Stromal cell of bone marrow (primary cell): ENCODE results near the gene LAMC1.

Source experiments
- DNase-seq: peaks from one replicate; pipeline ENCODE4 v3.0.0-alpha.2; 2012; ENCODE audit warnings: low read depth

The LAMC1 gene

GRCh38 chr1:183021405-183022201 lies 1.6 kb upstream of the LAMC1 start:
- DNase-seq: no peak

DNA sequence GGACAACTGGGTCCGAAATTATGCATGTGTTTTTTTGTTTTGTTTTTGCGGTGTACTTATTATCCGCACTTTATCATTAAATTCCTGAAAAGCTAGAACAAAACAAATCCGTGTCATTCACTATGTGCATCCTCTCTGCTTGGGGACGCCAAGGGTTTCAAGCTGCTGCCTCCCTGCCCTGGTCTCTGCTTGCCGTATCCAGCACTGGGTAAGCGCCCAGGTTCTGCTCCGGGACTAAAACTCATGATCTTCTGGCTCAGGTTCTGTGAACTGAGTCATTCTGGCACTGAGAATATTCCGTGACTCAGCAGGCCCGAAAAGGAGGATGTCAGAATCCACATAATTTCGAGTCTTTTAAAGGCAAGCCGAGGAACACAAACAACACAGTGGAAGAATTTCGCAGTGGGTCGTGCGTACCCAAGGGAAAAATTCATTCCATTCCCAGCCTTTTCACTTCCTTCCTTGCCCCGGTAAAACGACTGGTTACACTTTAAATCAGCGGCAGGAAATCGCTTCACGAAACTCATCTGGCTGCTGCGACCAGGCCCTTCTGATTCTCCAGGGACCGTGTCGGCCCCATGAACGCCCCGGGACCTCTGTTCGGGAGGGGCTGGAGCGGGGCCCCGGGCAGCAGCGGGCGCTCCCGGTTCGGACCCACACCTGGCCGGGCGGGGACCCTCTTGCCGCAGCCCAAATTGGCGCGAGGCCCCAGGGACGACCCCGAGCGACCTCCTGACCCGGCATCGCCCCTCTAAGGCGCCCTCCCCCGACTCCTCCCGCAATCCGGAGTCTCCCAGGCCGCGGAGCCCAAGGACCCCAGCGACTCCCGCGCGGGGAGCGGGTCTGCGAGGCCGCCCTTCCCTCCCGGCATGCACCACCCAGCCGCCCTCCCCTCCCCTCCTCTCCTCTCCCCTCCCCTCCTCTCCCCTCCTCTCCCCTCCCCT lies 746 bp upstream of the LAMC1 start:
- DNase-seq: peak; percentile 99

- no peak for DNase-seq
These were observed 539 bp downstream of the LAMC1 start for GRCh38 chr1:183023601-183024316.

DNA sequence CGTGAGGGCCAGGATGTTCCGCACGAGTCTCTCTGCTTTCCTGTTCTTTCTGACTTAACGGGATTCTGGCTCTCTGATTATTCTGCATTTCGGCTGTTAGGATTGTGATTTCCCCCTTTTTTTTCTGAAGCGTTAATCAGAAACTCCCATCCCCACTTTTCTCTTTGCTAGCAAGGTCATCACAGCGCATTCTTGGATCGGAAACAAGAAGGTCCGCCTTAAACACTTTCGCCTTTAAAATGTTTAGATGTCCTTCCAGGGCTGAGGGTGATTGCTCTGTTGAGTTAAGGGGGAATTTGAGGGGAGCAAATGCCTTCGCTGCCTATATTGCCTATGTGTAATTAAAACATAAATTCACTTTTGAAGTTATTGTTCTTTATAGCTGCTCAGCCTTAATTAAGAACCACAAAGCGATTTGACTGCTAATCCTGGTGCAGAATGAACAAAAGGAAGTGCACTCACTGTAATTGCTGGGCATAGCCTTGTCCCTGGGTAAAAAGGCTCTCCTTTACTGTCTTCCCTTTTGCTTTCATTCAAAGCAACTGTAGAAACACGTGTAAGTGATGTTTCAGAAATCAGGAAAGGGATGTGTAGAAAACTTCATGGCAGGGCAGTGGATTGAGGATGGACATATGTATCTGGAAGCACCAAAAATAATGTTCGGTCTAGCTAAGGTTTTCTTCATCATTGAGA lies 1.2 kb downstream of the LAMC1 start:
- DNase-seq: no peak

DNA sequence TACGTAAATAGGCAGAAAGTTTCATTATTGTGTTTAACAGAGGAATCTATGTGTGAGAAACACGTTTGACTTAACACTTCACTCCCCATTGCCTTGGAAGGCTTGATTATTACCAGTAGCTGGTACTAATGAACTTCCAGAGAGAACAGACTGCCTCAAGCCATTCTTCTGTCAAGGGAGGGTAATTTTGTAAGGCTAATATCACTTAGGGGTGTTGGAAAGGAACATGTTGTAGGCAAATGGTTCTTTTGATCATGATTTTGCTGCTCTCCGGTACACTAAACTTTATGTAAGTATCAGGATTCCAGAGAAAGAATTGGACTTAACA lies 1.8 kb downstream of the LAMC1 start:
- no peak for DNase-seq

DNA sequence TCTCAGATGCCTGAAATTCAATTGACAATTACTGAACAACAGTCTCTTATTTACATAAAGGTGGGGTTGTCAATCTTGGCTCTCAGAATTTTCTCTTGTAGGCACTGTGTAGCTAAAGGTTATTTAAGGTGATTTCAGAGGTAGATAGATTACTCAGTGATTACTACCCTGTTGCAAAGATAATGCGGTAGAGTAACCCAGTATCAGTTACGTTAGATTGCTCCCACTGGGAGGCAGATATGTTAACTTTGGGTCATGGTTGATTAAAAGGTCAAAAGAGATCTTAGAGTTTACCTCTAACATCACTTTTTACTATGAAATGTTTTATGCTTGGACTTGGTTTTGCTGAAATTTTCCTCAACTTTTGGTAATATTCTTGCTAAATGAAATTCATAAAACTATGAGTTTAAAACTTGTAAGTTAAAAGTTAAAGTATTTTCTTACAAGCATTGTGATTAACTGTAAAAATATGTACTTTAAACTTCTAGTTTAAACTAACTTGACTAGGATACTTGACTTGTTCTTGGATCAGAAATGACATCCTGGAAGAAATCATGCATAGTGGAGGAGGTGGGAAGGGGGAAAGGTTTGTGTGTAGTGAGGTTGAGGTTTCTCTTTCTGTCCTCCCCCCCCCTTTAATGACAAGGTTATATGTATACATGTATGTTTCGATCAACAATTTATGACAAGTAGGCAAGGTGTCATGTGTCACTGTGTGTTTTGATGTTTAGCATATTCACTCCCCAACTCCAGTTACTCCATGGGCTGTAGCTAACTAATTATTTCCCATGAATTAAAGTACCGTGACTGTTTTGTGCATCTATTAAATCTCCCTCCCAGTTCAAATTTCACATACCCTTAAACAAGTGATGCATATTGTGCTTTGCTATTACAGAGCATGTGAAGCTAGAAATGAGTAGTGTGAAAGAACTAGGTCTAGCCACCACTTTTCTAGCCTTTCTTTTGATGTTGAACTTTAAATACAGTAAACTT lies 2.9 kb downstream of the LAMC1 start:
- DNase-seq: no peak

DNA sequence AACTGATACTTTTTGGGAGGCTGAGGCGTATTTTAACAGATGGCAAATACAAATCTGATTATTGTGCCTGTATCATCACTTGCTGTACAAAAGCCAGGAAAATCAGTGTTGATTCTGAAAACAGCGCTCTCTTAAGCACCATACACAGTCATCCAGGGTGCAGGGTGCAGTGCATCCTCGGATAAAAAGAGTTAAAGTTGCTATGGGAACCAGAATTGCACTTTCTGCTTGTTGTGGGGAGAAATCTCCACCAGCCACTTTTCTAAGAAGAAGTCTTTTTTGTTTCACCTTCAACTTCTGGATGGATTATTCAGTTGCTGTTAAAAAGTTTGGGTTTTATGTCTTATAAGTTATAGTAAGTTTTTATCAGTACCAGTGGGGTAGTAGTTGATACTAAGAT lies 3.8 kb downstream of the LAMC1 start:
- DNase-seq: no peak

GRCh38 chr1:183027791-183028190 lies 4.6 kb downstream of the LAMC1 start:
- no peak for DNase-seq

DNA sequence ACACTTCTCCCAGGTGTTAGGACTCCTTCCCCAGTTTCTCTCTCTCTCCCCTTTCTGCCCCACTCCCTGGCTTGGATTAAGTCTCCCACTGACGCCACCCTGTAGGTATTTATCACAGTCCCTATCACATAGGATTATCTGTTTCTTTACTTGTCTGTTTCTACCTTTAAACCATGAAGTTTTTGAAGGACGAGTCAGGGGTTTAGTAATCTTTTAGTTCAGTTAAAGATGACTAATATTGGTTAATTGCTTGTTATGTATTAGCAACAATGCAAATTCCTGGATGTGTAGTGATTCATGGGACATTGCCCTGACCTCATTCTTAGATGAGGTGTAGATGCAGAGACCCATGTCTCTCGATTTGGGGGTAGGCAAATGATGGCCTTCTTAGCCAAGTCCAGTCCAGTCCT lies 6.4 kb downstream of the LAMC1 start:
- peak; percentile 34 for DNase-seq

- no peak for DNase-seq
These were observed 6.8 kb downstream of the LAMC1 start for GRCh38 chr1:183030053-183030452.

DNA sequence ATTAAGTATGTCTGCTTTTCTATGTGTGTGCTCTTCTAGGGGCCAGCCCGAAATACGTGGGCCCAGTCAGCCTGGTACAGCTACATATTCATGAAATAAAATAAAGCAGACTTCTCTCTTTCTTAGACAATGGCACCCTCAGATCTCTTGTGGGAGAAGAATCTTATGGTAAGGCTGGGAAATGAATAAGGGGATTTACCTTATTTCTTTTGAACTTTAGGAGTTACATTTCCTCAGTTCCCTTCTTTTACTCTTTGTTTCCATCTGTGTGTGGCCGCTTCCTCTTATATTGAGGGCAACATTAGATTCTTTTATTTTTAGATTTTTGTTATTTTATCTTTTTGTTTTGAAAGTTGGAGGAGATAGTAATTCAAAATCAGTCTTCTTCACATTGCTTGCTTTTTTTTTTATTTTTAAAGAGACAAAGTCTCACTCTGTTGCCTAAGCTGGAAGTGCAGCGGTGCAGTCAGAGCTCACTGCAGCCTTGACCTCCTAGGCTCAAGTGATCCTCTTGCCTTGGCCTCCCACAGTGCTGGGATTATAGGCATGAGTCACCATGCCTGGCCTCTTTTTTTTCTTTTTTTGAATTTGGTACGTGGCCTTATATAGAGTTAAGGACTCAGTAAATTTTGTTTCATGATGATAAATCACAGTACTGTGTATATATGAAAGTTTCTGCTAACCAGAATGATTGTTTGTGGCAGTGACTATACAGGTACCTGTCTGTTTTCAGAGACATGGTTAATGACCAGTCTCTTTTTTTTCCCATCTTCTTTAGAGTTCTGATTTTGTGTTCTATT lies 9.1 kb downstream of the LAMC1 start:
- no peak for DNase-seq

GRCh38 chr1:183033205-183033604 lies 10.0 kb downstream of the LAMC1 start:
- no peak for DNase-seq

GRCh38 chr1:183034682-183035081 lies 11.5 kb downstream of the LAMC1 start:
- no peak for DNase-seq

DNA sequence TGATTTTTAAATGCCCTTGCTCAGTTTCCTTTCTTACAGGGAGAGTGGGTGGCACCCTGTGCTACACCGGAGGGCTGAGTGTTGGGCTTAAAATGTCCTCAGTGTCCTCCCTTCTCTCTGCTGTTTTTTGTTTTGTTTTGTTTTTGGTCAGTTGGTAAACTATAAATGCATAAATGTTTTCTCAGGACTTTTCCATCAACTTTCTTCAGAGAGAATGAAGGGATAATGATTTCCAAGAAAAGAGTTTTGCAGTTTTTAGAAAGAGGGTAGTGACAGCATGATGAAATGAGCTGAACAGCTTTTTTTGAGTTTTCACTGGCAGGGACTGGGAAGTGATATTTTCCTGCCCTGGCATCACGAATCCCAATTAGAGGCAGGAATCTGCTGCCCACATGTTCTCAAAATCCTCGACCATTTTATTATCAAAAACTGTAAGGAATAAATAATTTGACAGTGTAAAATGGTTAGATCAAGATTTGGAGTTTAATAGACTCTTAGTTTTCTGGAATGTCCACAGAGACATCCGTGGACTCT lies 15.2 kb downstream of the LAMC1 start:
- DNase-seq: no peak

GRCh38 chr1:183038913-183039312 lies 15.7 kb downstream of the LAMC1 start:
- DNase-seq: no peak

DNA sequence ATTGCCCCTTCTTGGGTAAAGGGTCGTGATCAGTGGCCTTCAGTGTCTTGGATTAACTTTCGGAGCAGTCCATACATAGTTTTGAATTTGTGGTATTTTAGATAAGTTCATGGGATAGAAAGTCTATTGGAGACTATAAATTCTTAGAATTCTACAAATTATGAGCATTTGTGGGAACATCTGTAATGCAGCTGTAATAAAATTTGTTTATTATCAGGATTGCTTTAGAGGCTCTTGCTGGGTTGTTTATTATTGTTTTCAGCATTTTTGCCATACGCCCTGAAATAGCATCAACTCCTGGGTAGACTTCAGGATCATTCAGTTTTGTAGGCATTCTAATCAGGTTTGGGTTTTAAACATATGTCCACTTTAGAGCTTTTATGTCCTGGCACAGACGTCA lies 16.1 kb downstream of the LAMC1 start:
- DNase-seq: no peak

DNA sequence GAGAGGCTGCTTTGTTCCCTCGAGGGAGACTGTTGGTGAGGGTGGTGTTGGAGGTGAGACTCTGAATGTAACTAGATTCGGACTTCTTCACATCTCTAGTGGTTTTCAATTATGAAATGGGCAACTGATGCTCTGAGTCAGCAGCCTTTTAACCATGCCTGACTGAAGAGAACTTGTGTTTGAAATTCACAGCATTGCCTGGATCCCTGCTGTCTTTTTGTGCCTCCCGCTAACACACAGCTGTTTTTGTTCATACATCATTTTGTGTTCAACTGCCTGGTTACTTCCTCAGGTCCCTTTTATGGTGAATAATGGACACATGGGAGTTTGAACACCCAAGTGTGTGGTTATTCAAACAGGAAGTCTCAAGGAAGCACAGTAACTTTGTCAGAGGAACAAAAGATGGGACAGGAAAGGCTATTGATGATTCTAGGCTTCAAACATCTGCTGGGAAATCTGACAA lies 16.8 kb downstream of the LAMC1 start:
- DNase-seq: peak; percentile 46

- no peak for DNase-seq
These were observed 17.3 kb downstream of the LAMC1 start for GRCh38 chr1:183040547-183040971.

DNA sequence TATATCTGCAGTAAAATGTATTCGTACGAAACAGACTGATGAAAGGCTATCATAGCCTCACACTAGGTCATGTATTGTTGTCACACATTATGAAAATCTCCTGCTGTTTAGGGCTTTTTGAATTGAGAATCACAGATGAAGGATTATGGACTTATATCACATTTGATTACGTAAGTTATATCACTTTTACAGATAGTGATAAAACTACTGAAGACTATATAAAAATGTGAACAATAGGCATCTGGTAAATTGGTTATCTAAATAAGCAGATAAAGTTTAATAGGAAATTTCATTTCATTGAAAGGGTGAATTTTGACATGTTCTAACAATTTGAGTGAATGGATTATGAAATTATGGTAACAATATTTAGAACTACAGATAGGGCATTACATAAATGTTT lies 20.0 kb downstream of the LAMC1 start:
- DNase-seq: no peak
